Stimulated activated naive CD8-positive, alpha-beta T cell treated with anti-CD3 and anti-CD28 coated beads, Interleukin-15, amount 100 ng/mL, for 72 hours (primary cell): Measurements from ENCODE around the gene URI1.

Experiments used
- ATAC-seq: fragments of 150-1000 bp; cut with Tn5 transposase; 2 replicates; pipeline ENCODE4 v1.10.0; 2021; ENCODE audit warnings: mild to moderate bottlenecking, moderate library complexity
- DNase-seq, 2 donors: peaks; one replicate each; pipeline ENCODE4 v3.0.0; 2021 to 2022
- H3K27ac Mint-ChIP-seq, 2 donors: one replicate each; pipeline ENCODE4 v1.8.0; 2022; ENCODE audit warnings: mild to moderate bottlenecking in 2 of 2, mixed read lengths in 2 of 2, moderate library complexity in 2 of 2
- H3K27me3 Mint-ChIP-seq: one replicate; pipeline ENCODE4 v1.8.0; 2022; ENCODE audit warnings: mixed read lengths
- H3K4me1 Mint-ChIP-seq: one replicate; pipeline ENCODE4 v1.8.0; 2022; ENCODE audit warnings: mild to moderate bottlenecking, mixed read lengths
- H3K4me3 Mint-ChIP-seq, 2 donors: one replicate each; pipeline ENCODE4 v1.8.0; 2022; ENCODE audit warnings: mild to moderate bottlenecking in 2 of 2, mixed read lengths in 2 of 2, moderate library complexity in 1 of 2
- H3K9me3 Mint-ChIP-seq, 2 donors: one replicate each; pipeline ENCODE4 v1.8.0; 2022; ENCODE audit warnings: mixed read lengths in 2 of 2

URI1 gene

DNA sequence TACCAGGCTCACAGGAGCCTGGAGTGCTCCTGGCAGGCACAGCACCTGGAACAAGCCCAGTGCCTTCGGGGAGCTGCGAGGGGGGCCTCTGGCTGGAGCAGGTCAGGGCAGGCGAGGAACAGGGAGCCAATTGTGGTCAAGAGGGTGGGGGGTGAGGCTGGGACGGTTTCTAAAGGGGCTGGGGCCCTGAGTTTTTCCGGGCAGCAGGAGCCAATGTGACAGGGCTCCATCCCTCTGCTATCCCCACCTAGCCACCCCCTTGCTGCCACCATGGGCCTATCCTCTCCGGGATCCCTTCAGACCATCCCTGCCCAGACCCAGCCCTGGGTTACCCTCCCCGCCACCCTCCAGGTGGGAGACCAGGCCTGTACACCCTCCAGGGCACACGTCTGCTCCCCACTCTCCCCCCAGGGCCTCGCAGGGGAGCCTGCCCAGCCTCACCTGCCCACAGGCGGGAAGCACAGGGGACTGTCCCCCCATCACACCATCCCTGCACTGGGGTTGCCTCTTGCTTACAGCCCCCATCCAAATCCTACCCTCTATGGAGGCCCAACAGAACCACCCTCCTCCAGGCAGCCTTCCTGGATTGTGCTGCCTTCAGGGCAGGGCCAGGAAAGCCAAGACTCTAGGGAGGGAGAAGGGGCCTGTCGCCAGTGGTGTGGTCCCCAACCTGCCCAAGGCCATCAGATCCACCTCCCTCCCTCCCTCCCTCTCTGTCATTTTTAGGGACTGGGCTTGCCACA is 121.0 kb downstream of the URI1 start:
- Mint-ChIP-seq H3K4me3 (no peak overlapping the region), H3K27ac (no peak overlapping the region), H3K27me3 (no peaks in the 10 kb centered on the region), H3K4me1 (no peaks in the 10 kb centered on the region), H3K9me3 (no peaks in the 10 kb centered on the region)
- DNase-seq (no peak), ATAC-seq (peak; percentile 34)

GRCh38 chr19:30063650-30064347 is 121.8 kb downstream of the URI1 start:
- ATAC-seq: no peak
- H3K27ac Mint-ChIP-seq: no peak overlapping the region
- DNase-seq: no peak

GRCh38 chr19:30064348-30064699 is 122.3 kb downstream of the URI1 start:
- Mint-ChIP-seq H3K27me3 (no peaks in the 10 kb centered on the region), H3K4me3 (no peak overlapping the region), H3K27ac (no peak overlapping the region), H3K4me1 (no peaks in the 10 kb centered on the region), H3K9me3 (no peaks in the 10 kb centered on the region)
- no peak for DNase-seq
- no peak for ATAC-seq

More at GRCh38 chr19:30063650-30064347, 121.8 kb downstream of the URI1 start:
- no peaks in the 10 kb centered on the region for H3K27me3 Mint-ChIP-seq
- no peaks in the 10 kb centered on the region for H3K4me1 Mint-ChIP-seq
- H3K9me3 Mint-ChIP-seq: no peaks in the 10 kb centered on the region
- no peak overlapping the region for H3K4me3 Mint-ChIP-seq

DNA sequence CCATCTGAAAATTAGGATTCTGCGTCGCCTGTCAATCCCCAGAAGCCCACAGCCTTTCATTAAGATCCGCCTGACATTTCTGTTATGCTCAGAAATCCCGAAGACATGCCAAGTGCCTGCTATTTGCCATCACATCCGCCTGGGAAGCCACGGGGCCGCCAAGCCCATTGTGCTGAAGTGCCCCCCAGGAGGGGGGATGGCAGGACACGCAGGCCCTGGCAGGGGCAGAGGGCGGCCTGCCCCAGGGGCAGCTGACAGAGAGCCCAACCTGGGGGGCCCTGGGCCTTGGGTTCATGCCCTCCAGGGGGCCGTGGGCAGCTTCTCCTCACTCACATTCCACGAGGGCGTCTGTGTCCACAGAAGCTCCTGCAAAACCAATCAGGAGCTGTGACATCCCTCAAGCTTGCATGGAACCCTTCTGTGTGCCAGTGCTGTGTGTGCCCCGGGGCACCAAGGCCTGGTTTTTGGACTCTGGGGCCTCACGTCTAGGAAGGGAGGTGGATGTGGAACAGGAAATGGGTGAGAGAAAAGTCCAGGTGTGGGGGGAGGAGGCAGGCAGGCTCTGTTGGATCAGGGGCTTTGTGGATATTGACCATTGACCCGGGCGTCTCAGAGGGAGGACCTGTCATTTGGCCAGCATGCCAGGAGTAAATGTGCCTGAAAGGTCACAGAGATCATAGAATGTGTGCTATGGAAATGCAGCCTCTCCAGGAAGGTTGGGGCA is 122.9 kb downstream of the URI1 start:
- H3K27me3 Mint-ChIP-seq: no peaks in the 10 kb centered on the region
- H3K4me3 Mint-ChIP-seq: no peak overlapping the region
- no peaks in the 10 kb centered on the region for H3K9me3 Mint-ChIP-seq
- no peak for ATAC-seq
- H3K4me1 Mint-ChIP-seq: no peaks in the 10 kb centered on the region
- peak in 1 of 2 donors; percentile 2 for DNase-seq
- H3K27ac Mint-ChIP-seq: no peak overlapping the region

- H3K4me1 Mint-ChIP-seq: no peaks in the 10 kb centered on the region
- DNase-seq (no peak), ATAC-seq (no peak)
- H3K27ac Mint-ChIP-seq: no peak overlapping the region
- H3K27me3 Mint-ChIP-seq: no peaks in the 10 kb centered on the region
- no peaks in the 10 kb centered on the region for H3K9me3 Mint-ChIP-seq
- no peak overlapping the region for H3K4me3 Mint-ChIP-seq
These were observed 123.9 kb downstream of the URI1 start for GRCh38 chr19:30065680-30066606.
